Suprapubic skin (tissue), 3 donors: ENCODE measurements around the gene ISLR2.

Source experiments
- CTCF ChIP-seq, 2 donors: fragments of 200-600 bp in 1 of 2; fragments of 450-650 bp in 1 of 2; sonication (generic) in 1 of 2; IDR thresholded peaks; one replicate each; pipeline ENCODE4 v1.5.1; 2016 to 2019; ENCODE audit warnings: antibody characterized with exemption in 2 of 2, mild to moderate bottlenecking in 1 of 2, moderate library complexity in 1 of 2
- POLR2AphosphoS5 ChIP-seq, 3 donors: sonication (generic); formaldehyde crosslinking; IDR thresholded peaks; one replicate each; pipeline ENCODE4 v1.6.1; 2017; ENCODE audit warnings: antibody characterized with exemption in 3 of 3

- TF ChIP-seq CTCF (IDR thresholded peaks at IDR 0.05), result no peak
- no peak for TF ChIP-seq POLR2AphosphoS5 (IDR thresholded peaks at IDR 0.05)
Observed at GRCh38 chr15:74159773-74160172, 29.4 kb downstream of the ISLR2 start.
